ENCODE results near the gene KHDC1. TPM values are rescaled to one million over a fixed set of nuclear protein-coding genes. Genes with fewer than 3 reads are reported as not detected.
"Not testable (repeated sequence)": the region's sequence is repeated elsewhere in the genome, so short reads cannot be mapped to it uniquely, and the experiment has no call there.

Gene KHDC1
- total RNA-seq, 6 experiments from 2014 or later = 0.55 TPM; not detected in 5

GRCh38 chr6:73234733-73235132 is 28.3 kb downstream of the KHDC1 start:
- 42% methylated on average over 1 of the region's 1 CpG for WGBS (ENCODE audit: insufficient coverage, low coverage, low lambda C conversion rate, missing lambda C conversion rate)
- ATAC-seq (no peak), DNase-seq (no peak)
- H3K36me3 ChIP-seq = no peaks in the 10 kb centered on the region
- no peaks in the 10 kb centered on the region for H3K27me3 ChIP-seq
- no peaks in the 10 kb centered on the region for H3K9me3 ChIP-seq
- no peak for TF ChIP-seq CTCF (IDR thresholded peaks at IDR 0.05)
- no peak for TF ChIP-seq POLR2A (IDR thresholded peaks at IDR 0.05)
- H3K27ac ChIP-seq = no peak overlapping the region
- H3K4me1 ChIP-seq = no peaks in the 10 kb centered on the region
- no peak overlapping the region for H3K4me3 ChIP-seq
- intact Hi-C loops (cut with DNase I) = no loop called here

DNA sequence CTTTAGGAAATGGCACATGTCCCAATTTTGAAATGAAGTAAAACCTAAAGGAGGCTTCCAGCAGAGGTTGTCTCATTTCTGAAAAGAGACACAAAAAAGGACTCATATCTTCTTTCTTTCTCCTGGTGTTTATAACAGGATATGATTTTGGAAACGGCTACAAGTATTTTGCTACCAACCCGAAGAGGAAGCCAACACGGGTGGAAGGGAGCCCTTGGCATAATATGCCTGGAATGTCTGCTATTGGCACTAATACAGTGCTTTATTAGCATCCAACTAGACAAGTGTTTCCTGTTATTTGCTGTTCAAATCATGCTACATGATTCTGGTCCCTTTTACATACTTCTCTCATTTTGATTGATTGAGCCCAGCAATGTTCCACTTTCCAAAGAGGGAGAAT is 29.0 kb downstream of the KHDC1 start:
- DNase-seq; intact Hi-C loops (cut with DNase I); H3K4me1 ChIP-seq; ATAC-seq; H3K27ac ChIP-seq; H3K4me3 ChIP-seq; H3K9me3 ChIP-seq; H3K27me3 ChIP-seq; H3K36me3 ChIP-seq: not testable (repeated sequence)
- 29% methylated on average over 3 of the region's 3 CpGs for WGBS (ENCODE audit: insufficient coverage, low coverage, low lambda C conversion rate, missing lambda C conversion rate)

GRCh38 chr6:73233048-73233447 is 29.9 kb downstream of the KHDC1 start:
- no peaks in the 10 kb centered on the region for H3K9me3 ChIP-seq
- no peaks in the 10 kb centered on the region for H3K36me3 ChIP-seq
- no peaks in the 10 kb centered on the region for H3K27me3 ChIP-seq
- DNase-seq = no peak
- WGBS (ENCODE audit: insufficient coverage, low coverage, low lambda C conversion rate, missing lambda C conversion rate) = 61% methylated on average over 3 of the region's 6 CpGs
- H3K4me3 ChIP-seq = no peak overlapping the region
- no peak for ATAC-seq
- no peak for TF ChIP-seq CTCF (IDR thresholded peaks at IDR 0.05)
- no peak for TF ChIP-seq POLR2A (IDR thresholded peaks at IDR 0.05)
- no peak overlapping the region for H3K27ac ChIP-seq
- intact Hi-C loops (cut with DNase I) = no loop called here
- H3K4me1 ChIP-seq = no peaks in the 10 kb centered on the region

DNA sequence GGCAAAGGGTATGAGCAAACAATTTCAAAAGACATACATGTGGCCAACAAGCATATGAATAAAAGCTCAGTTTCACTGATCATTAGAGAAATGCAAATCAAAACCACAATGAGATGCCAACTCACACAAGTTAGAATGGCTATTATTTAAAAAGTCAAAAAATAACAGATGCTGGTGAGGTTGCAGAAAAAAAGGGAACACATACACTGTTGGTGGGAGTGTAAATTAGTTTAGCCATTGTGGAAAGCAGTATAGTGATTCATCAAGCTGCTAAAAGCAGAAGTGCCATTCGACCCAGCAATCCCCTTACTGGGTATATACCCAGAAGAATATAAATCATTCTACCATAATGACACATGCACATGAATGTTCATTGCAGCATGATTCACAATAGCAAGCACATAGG is 31.0 kb downstream of the KHDC1 start:
- DNase-seq (no peak), ATAC-seq (no peak)
- intact Hi-C loops (cut with DNase I) = no loop called here
- H3K27me3 ChIP-seq = no peaks in the 10 kb centered on the region
- H3K4me1 ChIP-seq = no peaks in the 10 kb centered on the region
- no peak overlapping the region for H3K4me3 ChIP-seq
- H3K9me3 ChIP-seq = no peaks in the 10 kb centered on the region
- TF ChIP-seq CTCF (IDR thresholded peaks at IDR 0.05) (no peak), POLR2A (IDR thresholded peaks at IDR 0.05) (no peak)
- no peak overlapping the region for H3K27ac ChIP-seq
- WGBS (ENCODE audit: insufficient coverage, low coverage, low lambda C conversion rate, missing lambda C conversion rate) = 24% methylated on average over 1 of the region's 1 CpG
- H3K36me3 ChIP-seq = no peaks in the 10 kb centered on the region

GRCh38 chr6:73227606-73228255 is 35.3 kb downstream of the KHDC1 start:
- H3K4me1 ChIP-seq = no peaks in the 10 kb centered on the region
- TF ChIP-seq CTCF (IDR thresholded peaks at IDR 0.05) = no peak
- TF ChIP-seq POLR2A (IDR thresholded peaks at IDR 0.05) = no peak
- no peak overlapping the region for H3K4me3 ChIP-seq
- no peaks in the 10 kb centered on the region for H3K36me3 ChIP-seq
- DNase-seq (no peak), ATAC-seq (no peak)
- no peak overlapping the region for H3K27ac ChIP-seq
- intact Hi-C loops (cut with DNase I) = no loop called here
- 73% methylated on average over 3 of the region's 3 CpGs for WGBS (ENCODE audit: insufficient coverage, low coverage, low lambda C conversion rate, missing lambda C conversion rate)
- H3K27me3 ChIP-seq = no peaks in the 10 kb centered on the region
- H3K9me3 ChIP-seq = no peaks in the 10 kb centered on the region

Data from right lobe of liver (tissue), 6 donors.